ENCODE data around the gene BOLA1.

The BOLA1 gene

DNA sequence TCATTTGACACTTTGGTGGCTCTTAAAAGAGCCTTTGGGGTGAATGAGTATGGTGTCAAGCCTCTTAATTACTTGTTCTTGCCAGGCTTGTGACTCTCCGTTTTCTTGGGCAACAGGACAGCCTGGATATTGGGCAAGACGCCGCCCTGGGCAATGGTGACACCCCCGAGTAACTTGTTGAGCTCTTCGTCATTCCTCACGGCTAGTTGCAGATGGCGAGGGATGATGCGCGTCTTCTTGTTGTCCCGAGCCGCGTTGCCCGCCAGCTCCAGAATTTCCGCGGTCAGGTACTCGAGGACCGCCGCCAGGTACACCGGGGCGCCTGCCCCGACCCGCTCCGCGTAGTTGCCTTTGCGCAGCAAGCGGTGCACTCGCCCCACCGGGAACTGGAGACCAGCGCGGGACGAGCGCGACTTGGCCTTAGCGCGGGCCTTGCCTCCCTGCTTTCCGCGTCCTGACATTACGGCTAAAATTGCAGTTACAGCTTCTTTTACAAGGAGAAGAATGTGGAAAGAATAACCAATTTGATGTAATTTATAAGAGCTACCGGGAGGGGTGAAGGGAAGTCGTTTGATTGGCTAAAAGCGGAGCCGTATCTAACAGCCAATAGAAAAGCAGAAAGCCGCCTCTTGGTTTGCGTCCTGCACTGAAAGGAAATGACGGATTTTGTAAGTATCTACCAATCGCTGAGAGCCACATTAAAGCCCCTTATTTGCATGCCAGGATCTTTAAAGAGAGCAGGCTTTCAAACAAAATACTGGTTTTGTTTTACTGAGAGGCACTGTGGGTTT is 11.7 kb upstream of the BOLA1 start:
- peak; percentile 91 to 97 for DNase-seq

DNA sequence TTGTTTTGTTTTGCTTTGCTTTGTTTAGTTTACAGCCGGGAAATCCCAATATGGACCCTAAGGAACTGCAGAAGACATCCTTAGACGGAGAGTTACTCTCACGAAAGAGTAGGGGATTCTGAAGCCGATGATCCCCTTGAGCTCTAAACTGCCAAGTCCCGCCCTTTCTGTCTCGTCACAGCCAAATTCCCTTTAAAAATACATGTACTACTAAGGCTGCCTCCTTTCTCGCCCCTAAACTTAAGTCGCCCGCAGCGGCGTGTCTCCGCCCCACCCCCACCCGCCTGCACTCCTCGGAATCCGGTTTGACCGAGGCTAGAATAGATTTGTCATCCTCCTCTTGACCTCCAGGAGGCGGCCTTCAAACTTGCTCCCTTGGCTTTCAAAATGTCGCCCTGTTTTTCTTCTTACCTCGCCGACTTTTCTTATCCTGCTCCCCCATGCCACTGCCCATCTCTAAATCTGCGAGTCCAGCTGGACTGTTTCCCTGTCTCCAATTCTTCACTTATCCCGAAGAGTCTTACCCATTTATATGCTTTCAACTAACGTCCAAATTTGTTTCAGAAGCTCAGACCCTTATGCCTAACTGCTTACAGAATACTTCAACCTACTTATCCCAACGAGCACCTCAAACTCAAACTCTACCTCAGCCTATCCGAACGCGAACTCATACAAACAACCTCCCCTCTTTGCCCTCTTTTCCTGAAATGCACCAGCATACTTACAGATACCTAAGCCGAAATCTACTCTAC is 10.9 kb upstream of the BOLA1 start:
- peak; percentile 79 to 88 for DNase-seq

DNA sequence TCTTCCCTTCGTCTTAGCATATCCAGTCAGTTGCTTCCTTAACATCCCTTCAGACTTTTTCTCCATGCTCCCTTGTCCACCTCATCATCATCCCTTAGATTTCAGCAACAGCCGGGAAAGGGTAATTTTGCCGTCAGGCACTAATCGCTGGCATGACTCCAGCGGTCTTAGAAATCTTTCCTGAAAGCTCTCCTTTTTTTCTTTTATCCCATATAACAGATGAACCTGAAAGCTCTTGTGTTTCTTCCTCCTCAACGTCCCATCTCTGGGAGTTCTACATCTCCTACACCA is 10.4 kb upstream of the BOLA1 start:
- no peak for DNase-seq

DNA sequence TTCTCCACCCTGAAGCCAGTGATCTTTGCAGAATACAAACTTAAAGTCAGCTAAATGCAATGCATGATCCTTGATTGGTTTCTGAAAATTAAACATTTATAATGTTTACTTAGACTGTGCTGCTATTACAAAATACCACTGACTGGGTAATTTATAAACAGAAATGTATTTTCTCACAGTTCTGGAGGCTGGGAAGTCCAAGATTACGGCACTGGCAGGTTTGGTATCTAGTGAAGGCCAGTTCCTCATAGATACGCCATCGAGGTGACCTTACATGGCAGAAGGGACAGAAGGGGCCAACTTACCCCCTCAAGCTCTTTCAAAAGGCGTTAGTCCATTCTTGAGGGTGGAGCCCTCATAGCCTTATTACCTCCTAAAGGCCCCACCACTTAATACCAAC is 2.8 kb upstream of the BOLA1 start:
- no peak for DNase-seq

DNA sequence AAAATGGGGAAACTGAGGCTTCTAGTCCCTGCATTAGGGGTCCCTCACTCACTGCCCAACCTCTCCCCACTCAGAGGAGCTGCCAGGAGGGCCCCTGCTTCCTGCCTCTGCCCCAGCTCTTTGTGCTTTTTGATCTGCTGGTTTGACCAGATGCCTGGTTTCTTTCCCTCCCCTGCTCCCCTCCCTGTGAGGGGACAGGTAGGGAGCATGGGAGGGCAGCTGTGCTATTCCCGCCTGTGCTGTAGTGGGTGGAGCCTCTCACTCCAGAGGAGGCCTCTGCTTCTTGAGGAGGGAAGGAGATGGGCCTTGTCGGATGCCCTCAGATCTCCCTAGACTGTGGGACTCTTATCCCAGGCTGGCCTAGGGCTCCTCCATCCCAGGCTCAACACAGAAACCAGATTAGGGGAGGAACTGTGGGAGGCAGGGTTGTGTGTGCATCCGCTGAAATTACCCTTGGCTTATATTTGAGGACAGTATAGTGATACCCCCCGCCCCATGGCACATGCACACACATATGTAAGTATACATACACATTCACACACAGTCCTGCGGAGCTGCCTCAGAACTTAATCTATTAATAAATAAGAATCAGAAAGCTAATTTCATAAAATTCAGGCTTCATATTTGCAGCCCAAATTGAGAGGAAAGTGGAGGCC is 4.6 kb downstream of the BOLA1 start:
- no peak for DNase-seq

DNA sequence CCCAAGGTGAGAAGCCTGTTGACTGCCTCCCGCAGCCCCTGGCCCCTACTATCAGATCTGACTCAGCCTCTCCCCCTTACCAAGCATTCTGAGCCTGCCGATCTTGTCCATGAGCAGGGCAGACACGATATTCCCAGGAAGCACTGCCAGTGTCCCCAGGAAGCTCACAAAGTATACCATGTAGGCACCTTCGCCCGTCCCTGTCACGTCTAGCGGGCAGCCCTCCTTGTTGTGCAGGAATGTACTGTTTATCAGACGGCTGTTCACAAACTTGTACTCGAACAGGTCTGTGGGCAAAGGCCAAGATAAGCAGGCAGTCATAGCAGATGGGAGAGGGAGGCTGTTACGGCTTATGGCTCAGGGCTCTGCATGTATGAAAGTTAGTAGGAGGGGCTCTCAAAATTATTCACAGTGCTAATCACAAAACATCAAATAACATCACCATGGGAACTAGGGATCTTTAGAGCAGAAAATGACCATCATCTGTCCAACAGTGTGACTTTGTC is 7.3 kb downstream of the BOLA1 start:
- no peak for DNase-seq

DNA sequence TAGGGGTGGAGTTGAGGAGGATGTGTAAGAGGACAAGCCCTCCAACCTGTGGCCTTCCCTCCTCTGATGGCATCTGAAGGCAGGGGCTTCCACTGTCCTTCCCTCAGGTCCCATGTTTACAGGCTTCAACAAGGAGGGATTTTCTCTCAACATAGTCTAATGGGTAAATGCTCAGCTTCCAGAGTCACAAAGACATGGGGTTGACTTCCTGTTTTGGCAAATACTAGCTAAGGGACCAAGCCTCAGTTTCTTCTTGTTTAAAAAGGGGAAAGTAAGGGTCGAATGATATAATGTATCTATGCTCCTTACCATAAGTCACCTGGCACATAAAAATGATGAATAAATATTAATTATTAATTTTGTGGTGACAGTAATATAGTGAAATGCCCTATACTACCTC is 15.2 kb downstream of the BOLA1 start:
- DNase-seq, result no peak

DNA sequence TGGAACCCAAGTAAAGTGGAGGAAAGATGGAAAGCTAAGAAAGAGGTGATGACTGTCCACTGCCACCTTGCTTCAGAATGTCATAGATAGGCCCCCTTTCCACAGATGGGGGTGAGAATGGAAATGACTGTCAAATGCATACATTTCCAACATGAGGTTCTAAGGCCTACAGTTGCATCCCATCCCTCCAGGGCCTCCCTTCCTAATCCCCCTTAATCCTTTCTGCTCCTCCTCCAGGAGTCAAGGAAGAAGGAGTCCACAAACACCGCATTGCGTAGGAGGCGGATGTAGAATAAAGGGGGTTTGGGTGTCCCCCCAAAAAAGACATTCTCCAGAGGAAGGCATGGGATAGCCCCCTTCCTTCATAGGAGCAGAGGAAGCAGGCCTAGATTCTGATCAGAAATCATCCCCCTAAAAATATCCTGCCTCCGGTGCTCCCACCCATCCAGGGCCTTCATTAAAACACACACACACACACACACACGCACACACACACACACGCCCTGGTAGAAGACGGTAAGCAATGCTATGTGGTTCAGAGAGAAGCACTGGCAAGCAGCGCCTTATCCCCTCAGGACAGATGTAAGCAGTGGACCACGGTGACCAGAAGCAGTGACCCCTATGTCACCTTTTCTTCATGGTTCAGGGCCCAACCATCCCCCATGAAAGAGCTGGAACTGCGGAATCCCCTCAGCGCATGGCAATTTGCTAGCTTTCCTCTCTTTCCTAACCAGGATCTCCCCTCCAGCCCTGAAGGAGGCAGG is 16.2 kb downstream of the BOLA1 start:
- DNase-seq, result peak in 1 of 2 experiments; percentile 8

DNA sequence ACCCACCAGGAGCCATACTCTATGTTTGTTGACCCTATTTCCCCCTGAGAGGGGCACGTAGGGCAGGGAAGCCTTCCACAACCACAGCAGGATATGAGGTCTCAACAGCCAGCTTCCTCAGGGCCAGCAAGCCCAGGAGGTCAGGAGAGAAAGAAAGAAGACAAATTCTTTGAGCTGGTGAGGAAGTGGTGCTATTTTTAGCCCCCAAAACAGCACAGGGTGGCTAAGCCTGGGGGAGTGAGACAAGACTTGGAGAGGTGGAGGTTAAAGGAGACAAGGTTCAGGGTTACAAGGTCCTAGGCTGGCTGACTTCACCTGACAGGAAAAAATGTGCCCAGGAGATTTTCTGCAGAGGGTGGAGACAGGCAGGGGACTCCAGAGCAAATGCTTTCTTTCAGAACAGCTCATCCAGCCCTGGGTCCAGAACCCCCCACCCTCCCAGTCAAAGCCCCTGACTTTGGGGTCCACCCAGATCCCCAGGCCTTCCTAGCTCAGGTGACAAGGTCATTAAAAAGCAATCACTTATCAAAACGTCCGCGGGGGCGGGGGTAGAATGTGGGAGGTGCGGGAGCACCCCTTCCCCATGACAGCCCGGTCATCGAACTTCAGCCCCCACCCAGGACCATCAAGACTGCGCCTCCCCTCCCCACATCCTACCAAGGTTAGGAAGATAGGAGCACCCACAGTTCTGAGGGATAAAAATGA is 17.0 kb downstream of the BOLA1 start:
- no peak for DNase-seq

DNA sequence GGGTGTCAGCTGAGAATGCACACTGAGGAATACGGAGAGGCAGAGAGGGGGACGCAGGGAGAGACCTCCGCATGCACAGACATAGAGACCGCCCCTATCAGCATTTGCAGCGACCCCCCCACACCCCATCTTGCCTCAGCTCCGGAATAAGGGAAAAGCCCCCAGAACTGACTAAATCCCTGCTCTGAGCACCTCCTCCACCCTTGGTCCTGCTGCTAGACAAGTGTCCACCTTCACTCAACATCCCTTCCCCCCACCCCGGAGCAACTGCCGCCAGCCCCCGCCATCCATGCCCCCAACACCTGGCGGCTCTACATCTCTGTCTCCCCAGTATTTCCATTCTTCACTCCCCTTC is 17.5 kb downstream of the BOLA1 start:
- DNase-seq, result peak in 1 of 2 experiments; percentile 6

DNA sequence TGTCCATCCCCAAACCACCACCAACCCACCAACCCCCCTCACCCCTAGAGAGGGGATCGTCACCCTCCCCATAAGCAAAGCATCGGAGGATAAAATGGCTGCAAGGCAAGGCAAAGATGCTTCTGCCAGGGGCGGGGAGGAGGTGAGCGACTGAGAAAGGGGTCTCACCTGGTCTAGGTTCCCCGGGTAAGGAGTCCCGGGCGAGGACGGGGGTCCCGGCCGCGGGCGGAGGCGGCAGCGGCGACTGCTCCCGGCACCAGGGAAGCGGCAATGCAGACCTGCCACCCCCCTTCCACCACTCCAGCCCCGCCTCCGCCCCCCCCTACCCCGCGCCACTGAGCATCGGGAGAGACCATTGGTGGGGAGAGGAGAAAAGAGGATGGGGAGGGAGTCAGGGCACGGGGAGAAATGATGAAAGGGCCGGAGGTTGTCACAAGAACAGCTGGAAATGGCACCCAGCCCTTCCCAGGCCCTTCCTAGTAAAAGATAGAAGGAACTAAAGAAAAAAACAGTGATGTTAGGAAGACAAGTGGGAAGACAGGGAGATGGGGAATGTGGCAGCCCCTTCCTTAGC is 18.3 kb downstream of the BOLA1 start, which contains the start of gene SV2A:
SV2A (minus strand) TSS at position 274 of the 574 bp plus-strand sequence. CDS start 4,004 bp downstream, outside the sequence.
- peak; percentile 66 to 71 for DNase-seq

DNA sequence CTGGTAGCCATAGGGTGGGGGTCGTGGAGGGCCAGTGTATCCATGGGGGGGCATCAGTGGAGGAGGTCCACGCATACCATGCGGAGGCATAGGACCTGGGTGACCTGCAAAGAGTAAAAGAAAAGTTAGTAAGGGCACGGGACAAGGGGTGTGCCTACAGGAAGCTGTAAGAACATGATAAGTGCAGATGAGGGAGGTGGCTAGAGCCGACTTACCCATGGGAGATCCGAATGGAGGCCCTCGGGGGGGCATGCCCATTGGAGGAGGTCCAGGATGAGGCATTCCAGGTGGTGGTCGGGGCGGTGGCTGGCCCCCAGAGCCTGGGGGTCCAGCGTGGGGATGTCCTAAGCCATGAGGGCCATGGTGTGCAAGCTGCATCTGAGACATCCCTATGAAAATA is 24.3 kb downstream of the BOLA1 start:
- DNase-seq, result no peak

DNA sequence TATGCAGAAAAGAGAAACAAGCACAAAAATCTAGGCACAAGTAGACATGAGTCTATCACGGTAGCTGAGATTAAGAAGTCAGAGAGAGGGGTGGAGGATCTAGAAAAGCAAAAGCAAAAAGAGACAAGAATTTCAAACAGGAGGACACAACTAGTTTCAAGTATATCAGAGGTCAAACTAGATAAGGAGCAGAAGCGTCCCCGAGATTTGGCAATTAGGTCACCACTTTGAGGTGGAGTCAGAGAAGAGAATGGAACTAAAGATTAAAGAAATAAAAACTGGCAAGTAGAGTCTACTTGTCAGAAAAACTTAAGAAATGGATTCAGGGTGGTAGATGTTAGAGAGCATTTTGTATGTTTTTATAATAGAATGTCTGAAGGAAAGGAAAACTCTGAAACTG is 26.0 kb downstream of the BOLA1 start:
- no peak for DNase-seq

DNA sequence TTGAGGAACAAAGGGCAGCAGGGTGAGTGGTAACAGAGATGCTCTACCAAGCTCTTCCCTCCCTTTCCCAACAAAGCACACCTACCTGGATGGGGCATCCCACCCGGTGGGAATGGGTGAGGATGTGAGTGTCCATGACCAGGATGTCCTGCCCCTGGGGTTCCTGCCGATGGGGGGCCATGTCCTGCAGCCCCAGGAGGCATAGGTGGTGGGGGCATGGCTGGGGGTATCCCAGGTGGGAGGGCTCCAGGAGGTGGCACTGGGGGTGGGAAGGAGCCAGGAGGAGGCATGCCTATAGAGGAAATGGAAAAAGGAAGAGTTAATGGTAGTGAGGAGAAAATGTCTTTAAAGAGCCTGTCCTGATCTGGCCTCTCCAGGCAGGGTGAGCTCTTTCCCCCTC is 26.4 kb downstream of the BOLA1 start:
- DNase-seq, result no peak

DNA sequence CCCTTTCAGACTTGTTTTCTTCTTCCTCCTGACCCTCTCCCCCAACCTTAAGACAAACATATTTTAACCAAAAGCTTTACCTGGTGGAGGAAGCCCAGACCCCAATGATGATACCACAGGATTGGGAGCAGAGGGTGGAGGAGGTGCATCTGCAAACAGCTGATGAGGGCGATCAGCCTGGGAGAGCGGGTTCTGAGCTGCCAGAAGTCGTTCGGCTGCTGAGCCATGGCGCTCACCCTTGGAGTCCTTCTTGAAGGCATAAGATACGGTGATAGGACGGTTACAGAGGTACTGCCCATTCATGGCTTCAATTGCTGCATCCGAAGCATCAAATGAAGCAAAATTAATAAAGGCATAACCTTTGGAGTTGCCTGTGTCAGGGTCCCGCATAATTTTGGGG is 26.9 kb downstream of the BOLA1 start:
- DNase-seq, result no peak

DNA sequence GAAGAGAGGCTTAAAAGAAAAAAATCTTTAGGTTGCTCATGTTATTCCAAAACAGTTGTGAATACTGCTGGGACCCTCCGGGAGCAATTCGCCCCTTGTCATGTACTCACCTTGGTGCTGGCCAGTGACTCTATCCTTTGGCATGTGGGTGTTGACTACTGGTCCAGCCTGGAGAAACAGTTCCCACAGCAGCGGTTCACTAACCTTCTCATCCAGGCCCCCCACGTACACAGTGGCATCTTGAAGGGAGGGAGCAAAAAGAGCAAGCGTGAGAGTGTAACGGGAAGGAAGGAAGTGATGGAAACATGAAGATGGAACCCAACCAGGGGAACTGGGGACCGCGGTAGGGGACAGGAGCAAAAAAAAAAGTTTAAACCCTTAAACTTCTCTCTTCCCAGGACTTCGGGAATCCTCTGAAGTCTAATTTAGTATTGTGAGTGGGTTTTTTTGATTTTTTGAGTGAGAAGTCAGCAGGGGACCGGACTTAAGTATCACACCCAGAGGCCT is 27.7 kb downstream of the BOLA1 start:
- no peak for DNase-seq

DNA sequence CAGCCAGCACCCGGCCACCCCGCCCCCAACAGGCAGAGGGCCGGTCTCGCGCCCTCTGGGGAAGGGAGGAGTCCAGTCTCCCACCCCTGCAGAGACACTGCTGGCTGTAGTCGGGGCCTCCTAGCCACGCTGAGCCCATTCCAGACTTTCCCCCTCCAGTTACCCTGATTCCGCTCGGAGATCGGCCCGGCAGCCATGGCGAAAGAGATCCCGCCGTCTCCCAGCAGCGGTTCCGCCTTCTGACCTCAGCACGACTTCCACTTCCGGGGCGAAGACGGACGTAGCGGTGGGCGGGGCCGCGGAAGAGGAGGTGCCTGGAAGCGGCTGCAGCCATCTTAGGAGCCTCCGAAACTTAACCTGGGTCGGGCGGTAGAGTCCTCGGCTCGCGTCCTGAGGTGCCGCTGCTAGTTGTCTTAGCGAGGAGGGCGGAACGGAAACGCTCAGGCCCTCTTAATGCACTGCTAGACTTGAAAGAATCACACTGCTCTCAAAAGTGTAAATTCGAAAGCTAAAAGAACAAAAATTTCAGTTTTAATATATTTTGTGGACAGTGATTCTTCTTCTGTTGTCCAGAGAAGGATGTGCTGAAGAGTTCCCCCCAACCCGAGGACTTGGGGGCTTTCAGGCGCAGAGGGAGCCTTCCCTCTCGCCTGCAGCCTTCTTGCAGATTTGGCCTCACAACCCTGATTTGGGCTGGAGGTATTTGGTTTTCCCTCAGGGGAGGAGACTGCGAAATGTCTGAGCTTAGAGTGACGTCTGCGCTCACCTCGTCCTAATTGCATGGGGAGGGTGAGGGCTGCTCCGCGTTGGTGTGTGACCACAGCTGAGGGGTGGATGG is 28.4 kb downstream of the BOLA1 start, which contains the start of gene SF3B4:
SF3B4 (minus strand) TSS at position 241 of the 838 bp plus-strand sequence; CDS start at position 197, 44 bp downstream.
- DNase-seq, result peak; percentile 79 to 91

DNA sequence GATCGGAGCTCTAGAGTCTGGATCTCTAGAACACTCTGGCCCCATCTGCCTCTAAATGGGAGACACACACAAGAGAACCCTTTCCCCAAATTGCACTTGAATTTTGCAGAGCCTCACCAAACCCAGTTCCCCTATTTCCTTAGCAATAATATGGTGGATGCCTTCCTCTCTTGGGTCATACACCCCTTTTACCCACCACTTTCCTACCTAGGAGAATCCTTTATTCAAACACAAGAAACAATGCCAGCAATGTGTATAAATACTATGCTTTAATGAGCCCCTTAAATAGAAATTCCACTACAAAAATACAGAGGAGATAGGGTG is 29.0 kb downstream of the BOLA1 start:
- DNase-seq, result no peak

DNA sequence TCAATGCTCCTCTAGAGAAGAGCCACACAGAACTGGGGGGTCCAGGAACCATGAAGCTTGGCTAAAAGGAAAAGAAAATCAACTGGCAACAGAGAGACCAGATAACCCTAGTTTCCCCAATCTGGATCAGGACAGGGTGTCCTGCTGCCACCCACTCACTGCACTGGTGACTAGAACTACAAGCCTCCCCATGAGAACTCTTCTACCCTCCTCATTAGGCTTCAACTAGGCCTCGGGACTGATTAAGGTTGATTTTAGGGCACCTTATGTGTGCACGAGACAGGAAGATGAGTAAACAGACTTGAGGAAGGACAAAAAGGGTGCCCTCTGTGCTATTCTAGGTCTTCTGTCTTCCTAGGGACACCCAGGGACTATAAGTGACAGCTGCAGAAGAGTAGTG is 30.5 kb downstream of the BOLA1 start:
- DNase-seq, result no peak

DNA sequence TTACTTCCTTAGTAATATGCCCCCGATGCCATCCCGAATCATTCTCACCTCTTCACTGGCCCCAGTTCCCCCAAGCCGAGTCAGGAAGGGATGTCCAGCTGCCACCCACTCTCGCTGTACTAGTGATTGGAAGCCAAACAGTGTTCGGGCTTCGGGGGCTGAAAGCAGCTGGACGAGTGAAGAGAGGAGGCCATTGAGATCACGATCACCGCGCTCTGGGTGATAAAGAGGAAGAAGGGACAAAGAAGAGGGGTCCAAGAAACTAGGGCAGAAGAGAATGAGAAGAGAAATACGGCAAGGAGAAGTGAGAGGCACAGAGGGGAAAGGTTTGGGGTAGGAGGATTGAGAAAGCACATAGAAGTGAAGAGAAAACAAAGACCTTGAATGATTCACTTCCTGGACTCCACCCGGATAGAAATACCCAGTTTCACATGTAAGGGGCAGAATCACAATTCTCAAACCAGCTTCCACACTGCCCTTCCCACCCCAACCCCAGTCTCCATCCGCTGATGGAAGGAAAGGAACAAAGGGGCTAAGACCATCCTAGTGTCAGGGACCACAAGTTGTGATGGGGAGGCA is 31.9 kb downstream of the BOLA1 start:
- DNase-seq, result no peak

DNA sequence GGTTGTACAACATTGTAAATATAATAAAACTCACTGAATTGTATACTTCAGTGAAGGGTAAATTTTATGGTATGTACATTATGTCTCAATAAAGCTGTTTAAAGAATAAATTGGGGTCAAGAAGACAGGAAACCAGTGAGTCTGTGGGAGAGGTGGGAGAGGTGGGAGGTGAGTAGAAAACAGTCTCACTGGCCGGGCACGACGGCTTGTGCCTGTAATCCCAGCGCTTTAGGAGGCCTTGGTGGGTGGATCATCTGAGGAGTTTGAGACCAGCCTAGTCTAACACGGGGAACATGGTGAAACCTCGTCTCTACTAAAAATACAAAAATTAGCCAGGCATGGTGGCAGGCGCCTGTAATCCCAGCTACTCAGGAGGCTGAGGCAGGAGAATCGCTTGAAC is 33.1 kb downstream of the BOLA1 start:
- DNase-seq, result no peak
